Testis (tissue), 3 donors: ENCODE measurements around the gene MOGAT3. TPM values are rescaled to one million over a fixed set of nuclear protein-coding genes. Genes with fewer than 3 reads are reported as not detected.

Source experiments
- DNase-seq: peaks from one replicate; pipeline ENCODE4 v3.0.0-alpha.2; 2019
- H3K27ac ChIP-seq, 2 donors: fragments of 200-600 bp; sonication (generic); one replicate each; pipeline ENCODE4 v1.5.1; 2019
- H3K27me3 ChIP-seq: fragments of 200-600 bp; sonication (generic); one replicate; pipeline ENCODE4 v1.5.1; 2019
- H3K36me3 ChIP-seq: fragments of 200-600 bp; sonication (generic); one replicate; pipeline ENCODE4 v1.5.1; 2017; ENCODE audit warnings: low read depth; ENCODE audit errors: missing control alignments
- H3K4me1 ChIP-seq: fragments of 200-600 bp; sonication (generic); one replicate; pipeline ENCODE4 v1.5.1; 2019
- H3K4me3 ChIP-seq, 2 donors: fragments of 200-600 bp; sonication (generic); one replicate each; pipeline ENCODE4 v1.5.1; 2017 to 2019
- H3K9me3 ChIP-seq: fragments of 200-600 bp; sonication (generic); one replicate; pipeline ENCODE4 v1.5.1; 2017
- POLR2A ChIP-seq: fragments of 450-650 bp; IDR thresholded peaks from one replicate; pipeline ENCODE4 v1.6.1; 2017; ENCODE audit warnings: antibody characterized with exemption, mild to moderate bottlenecking, moderate library complexity
- WGBS, 2 donors: methylation state at CpG; one replicate each; pipeline ENCODE4 v1.1.5; 2018; 5-methylcytosine and 5-hydroxymethylcytosine counted together
- intact Hi-C: fragments of 100-400 bp; cut with DNase I; formaldehyde crosslinking; loops from one replicate; pipeline ENCODE4 v1.15.1; 2023; ENCODE audit warnings: low total_unique reads
- polyA plus RNA-seq: library from polyadenylated mRNA; stranded (reverse); fragments of 350-450 nt; fragmentation: Illumina TruSeq; extraction: RNeasy Lipid Tissue Mini Kit (QIAGEN cat#74804); gene quantifications from one replicate; pipeline ENCODE4 v1.2.3, GENCODE V29; 2014; ENCODE audit warnings: low read depth, low replicate concordance; ENCODE audit not compliant: insufficient read depth
- total RNA-seq, 2 donors: library from RNA; depleted of rRNA; stranded (reverse); fragments of >200 nt; gene quantifications; one replicate each; pipeline ENCODE4 v1.2.3, GENCODE V29; 2016
- TF ChIP-seq, protein P1 (sequence below), 3 experiments: fragments of 450-650 bp in 2 of 3; fragments of 200-600 bp in 1 of 3; sonication (generic) in 1 of 3; IDR thresholded peaks; one replicate each; pipeline ENCODE4 v1.5.1; 2016 to 2019; ENCODE audit warnings: antibody characterized with exemption in 3 of 3, mild to moderate bottlenecking in 2 of 3, moderate library complexity in 1 of 3

The MOGAT3 gene
- total and polyA plus RNA-seq, 3 donors from 2014 or later: not detected

DNA sequence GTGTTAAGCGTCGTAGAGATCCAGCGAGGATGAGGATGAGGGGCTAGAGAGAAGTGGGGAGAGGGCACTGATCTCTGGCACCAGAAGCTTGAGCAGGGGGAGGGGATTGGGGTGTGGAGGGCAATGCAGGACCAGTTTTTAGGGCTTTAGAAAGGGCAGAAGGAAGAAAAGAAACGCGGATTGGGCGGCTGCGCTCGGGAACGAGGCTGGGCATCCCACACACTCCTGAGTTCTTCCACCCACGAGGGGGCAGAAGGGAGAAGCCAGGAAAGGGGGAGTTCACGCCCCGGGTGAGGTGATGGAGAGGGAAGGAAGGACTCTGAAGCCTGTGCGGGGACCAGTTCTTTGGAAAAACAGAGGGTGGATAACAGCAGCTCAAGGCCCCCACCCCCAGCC, 29.4 kb downstream of the MOGAT3 start:
- Histone ChIP-seq H3K4me1 (peaks cover 18% of the 10 kb centered on the region), H3K27ac (no peak overlapping the region), H3K4me3 (no peak overlapping the region), H3K27me3 (no peaks in the 10 kb centered on the region), H3K36me3 (no peaks in the 10 kb centered on the region), H3K9me3 (no peaks in the 10 kb centered on the region)
- no peak for TF ChIP-seq POLR2A
- TF ChIP-seq, protein P1, sequence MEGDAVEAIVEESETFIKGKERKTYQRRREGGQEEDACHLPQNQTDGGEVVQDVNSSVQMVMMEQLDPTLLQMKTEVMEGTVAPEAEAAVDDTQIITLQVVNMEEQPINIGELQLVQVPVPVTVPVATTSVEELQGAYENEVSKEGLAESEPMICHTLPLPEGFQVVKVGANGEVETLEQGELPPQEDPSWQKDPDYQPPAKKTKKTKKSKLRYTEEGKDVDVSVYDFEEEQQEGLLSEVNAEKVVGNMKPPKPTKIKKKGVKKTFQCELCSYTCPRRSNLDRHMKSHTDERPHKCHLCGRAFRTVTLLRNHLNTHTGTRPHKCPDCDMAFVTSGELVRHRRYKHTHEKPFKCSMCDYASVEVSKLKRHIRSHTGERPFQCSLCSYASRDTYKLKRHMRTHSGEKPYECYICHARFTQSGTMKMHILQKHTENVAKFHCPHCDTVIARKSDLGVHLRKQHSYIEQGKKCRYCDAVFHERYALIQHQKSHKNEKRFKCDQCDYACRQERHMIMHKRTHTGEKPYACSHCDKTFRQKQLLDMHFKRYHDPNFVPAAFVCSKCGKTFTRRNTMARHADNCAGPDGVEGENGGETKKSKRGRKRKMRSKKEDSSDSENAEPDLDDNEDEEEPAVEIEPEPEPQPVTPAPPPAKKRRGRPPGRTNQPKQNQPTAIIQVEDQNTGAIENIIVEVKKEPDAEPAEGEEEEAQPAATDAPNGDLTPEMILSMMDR (IDR thresholded peaks at IDR 0.05): no peak
- 0 to 1% methylated on average over 12 to 13 of the region's 13 CpGs for WGBS, 2 donors
- DNase-seq: no peak
- intact Hi-C loops: no loop called here

DNA sequence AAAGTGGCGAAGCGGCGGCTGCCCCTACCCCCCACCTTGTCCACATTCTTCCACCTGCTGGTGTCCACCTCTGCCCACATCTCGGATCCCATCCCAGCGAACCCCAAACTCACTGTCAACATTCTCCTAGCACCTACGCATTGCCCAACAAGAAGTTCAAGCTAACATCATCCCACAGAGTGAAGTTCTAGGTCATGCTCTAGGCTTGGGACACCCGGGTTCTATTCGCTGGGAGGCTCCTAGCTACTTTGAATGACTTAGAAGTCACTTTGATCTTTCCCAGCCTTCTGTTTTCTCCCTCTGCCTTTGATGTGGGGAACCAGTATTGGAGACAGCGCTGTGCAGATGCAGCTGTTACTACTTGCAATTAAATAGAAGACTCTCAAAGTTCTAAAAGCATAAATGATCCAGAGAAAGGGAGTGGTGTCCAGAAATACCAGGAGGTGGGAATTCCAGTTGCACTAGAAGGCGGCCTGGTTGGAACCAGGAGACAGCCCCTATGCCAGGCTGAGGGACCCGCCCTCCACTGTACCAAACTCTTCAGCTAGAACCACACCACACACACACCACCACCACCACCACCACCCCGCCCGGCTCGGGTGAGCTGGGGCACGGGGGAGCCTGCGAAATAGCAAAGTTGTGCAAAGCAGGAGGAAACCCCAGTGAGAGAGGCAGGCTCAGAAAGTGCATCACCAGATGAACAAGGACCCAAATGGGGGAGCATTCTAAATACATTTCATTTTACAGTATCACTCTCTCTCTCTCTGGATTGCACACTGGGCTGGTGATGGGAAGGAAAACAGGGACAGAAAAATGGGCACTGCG, 30.0 kb downstream of the MOGAT3 start:
- intact Hi-C loops: no loop called here
- no peak overlapping the region for H3K4me3 ChIP-seq
- no peak overlapping the region for H3K27ac ChIP-seq
- H3K27me3 ChIP-seq: no peaks in the 10 kb centered on the region
- peaks cover 20% of the 10 kb centered on the region for H3K4me1 ChIP-seq
- no peak for DNase-seq
- no peaks in the 10 kb centered on the region for H3K36me3 ChIP-seq
- H3K9me3 ChIP-seq: no peaks in the 10 kb centered on the region
- TF ChIP-seq POLR2A: no peak
- TF ChIP-seq, protein P1 (IDR thresholded peaks at IDR 0.05): no peak
- 4 to 5% methylated on average over 16 to 17 of the region's 17 CpGs for WGBS, 2 donors

DNA sequence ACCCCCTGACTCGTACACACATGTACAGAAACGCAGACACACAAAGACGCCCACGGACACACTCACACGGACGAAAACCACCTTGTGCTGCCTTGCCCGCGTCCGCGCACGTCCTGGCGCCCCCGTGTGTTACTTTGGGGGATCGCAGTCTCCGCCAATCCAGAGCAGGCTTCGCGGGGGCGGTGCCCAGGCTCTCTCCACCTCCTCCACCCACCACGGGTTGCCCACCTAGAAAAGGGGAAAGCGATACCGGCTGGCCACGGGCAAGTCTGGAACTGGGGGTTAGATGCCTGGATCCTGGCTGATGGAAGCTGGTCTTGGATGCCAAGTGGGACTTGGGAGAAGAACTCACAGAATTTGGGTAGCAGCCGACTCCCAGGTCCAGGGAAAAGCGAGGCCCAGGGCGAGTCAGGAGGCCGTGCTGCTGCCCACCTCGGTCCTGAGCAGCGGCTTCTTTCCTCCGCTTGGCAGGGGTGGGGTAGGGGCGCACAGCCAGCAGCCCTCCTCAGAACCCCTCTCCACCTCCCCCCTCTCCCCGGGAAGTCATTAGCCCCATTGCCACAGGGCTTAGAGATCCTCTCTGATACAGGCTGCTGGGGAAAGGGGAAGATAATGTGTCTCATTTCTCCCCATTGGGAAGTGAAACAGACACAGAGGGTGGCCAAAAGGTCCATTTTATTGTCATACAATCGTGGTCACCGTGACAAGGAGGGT, 30.8 kb downstream of the MOGAT3 start:
- Histone ChIP-seq H3K9me3 (no peaks in the 10 kb centered on the region), H3K27me3 (no peaks in the 10 kb centered on the region), H3K36me3 (no peaks in the 10 kb centered on the region), H3K4me1 (peaks cover 22% of the 10 kb centered on the region), H3K27ac (no peak overlapping the region), H3K4me3 (no peak overlapping the region)
- WGBS, 2 donors: 1% methylated on average over 21 to 33 of the region's 33 CpGs
- intact Hi-C loops: loop anchor here (10.0 kb wide), 1 partner anchor 115 kb away; no protein-coding TSS in a partner anchor
- TF ChIP-seq, protein P1 (IDR thresholded peaks at IDR 0.05): peak; percentile 59 to 82 (median 73)
- no peak for TF ChIP-seq POLR2A
- peak; percentile 78 for DNase-seq

DNA sequence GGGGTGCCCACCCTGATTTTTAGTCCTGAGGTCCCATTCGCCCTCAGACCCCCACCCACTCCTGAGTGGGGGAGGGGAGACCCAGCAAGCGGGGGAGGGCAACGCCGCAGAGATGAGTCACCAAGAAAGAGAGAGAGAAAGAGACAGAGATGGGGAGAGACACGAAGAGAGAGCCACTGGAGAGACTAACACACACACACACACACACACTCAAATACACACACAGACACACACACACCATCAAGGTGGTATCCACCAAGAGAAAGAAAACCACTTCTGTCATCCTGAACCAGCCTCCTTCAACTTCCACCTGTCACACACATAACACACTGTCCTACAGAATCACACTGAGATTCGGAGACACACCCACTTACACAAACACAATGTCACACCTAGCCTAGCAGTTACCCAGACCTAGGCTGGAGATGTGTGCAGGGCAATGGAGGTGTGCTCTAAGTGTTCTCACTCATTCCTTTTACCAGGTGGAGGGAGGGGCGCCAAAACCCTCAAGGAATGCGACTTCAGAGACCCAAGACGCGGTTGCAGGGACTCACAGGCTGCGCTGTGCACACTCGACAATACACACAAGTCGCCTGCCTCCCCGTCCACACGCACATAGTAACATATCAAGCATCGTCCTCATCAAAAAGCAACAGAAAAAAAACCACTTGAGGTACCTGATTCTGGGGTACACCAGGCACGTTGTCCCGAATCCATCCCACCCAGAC, 31.6 kb downstream of the MOGAT3 start:
- no peak for DNase-seq
- no peak overlapping the region for H3K27ac ChIP-seq
- intact Hi-C loops: loop anchor here (10.0 kb wide), 1 partner anchor 116 kb away; no protein-coding TSS in a partner anchor
- no peaks in the 10 kb centered on the region for H3K9me3 ChIP-seq
- no peaks in the 10 kb centered on the region for H3K27me3 ChIP-seq
- H3K4me3 ChIP-seq: no peak overlapping the region
- H3K36me3 ChIP-seq: no peaks in the 10 kb centered on the region
- 2 to 3% methylated on average over 18 of the region's 18 CpGs for WGBS, 2 donors
- H3K4me1 ChIP-seq: peaks cover 24% of the 10 kb centered on the region
- TF ChIP-seq, protein P1 (IDR thresholded peaks at IDR 0.05): no peak
- no peak for TF ChIP-seq POLR2A
